Measurements from ENCODE around the gene NOL12.

The NOL12 gene

GRCh38 chr22:37659897-37660708 is 26.0 kb upstream of the NOL12 start:
- DNase-seq: no peak

GRCh38 chr22:37660709-37661045 is 25.5 kb upstream of the NOL12 start:
- DNase-seq: no peak

GRCh38 chr22:37661160-37661924 is 24.8 kb upstream of the NOL12 start:
- peak; percentile 10 for DNase-seq

GRCh38 chr22:37662039-37662438 is 24.1 kb upstream of the NOL12 start:
- no peak for DNase-seq

GRCh38 chr22:37663521-37664140 is 22.5 kb upstream of the NOL12 start:
- no peak for DNase-seq

GRCh38 chr22:37664249-37665101 is 21.7 kb upstream of the NOL12 start:
- DNase-seq: no peak

GRCh38 chr22:37665487-37665886 is 20.7 kb upstream of the NOL12 start:
- DNase-seq: no peak

- no peak for DNase-seq
Measured at GRCh38 chr22:37669586-37669985, 16.6 kb upstream of the NOL12 start.

- DNase-seq: no peak
Measured at GRCh38 chr22:37672206-37672919, 13.8 kb upstream of the NOL12 start.

- no peak for DNase-seq
Measured at GRCh38 chr22:37672920-37673455, 13.2 kb upstream of the NOL12 start.

GRCh38 chr22:37674248-37674647 is 11.9 kb upstream of the NOL12 start:
- no peak for DNase-seq

GRCh38 chr22:37674951-37675929 is 10.9 kb upstream of the NOL12 start, which contains the start of gene LGALS1:
Gene LGALS1, plus strand, starts transcription at chr22:37675636. Its CDS starts 67 bp downstream, at chr22:37675703.
- DNase-seq: peak; percentile 23

- DNase-seq: no peak
Measured at GRCh38 chr22:37675930-37676735, 10.0 kb upstream of the NOL12 start.

GRCh38 chr22:37676736-37677492 is 9.2 kb upstream of the NOL12 start:
- DNase-seq: peak; percentile 85

GRCh38 chr22:37677493-37677974 is 8.6 kb upstream of the NOL12 start:
- DNase-seq: no peak

GRCh38 chr22:37678372-37678771 is 7.8 kb upstream of the NOL12 start:
- no peak for DNase-seq

- DNase-seq: no peak
Measured at GRCh38 chr22:37679670-37680069, 6.5 kb upstream of the NOL12 start.

GRCh38 chr22:37680191-37680851 is 5.8 kb upstream of the NOL12 start:
- no peak for DNase-seq

All from DMS53 (cell line).